Effector memory CD8-positive, alpha-beta T cell (primary cell): ENCODE measurements around the gene ABCD4.

Experiments used
- ATAC-seq: fragments of 150-1000 bp; cut with Tn5 transposase; replicated peaks from 2 replicates; pipeline ENCODE4 v1.10.0; 2021; ENCODE audit warnings: mild to moderate bottlenecking, moderate library complexity
- DNase-seq, 3 experiments: peaks; one replicate each; pipeline ENCODE4 v3.0.0; 2021
- H3K27ac Mint-ChIP-seq, 2 donors: one replicate each; pipeline ENCODE4 v1.8.0; 2022; ENCODE audit warnings: mild to moderate bottlenecking in 2 of 2, mixed read lengths in 2 of 2, moderate library complexity in 2 of 2
- H3K27me3 Mint-ChIP-seq, 2 donors: one replicate each; pipeline ENCODE4 v1.8.0; 2022; ENCODE audit warnings: mixed read lengths in 2 of 2
- H3K36me3 Mint-ChIP-seq: one replicate; pipeline ENCODE4 v1.8.0; 2022; ENCODE audit warnings: mild to moderate bottlenecking, moderate library complexity, mixed read lengths; ENCODE audit not compliant: insufficient read depth
- H3K4me1 Mint-ChIP-seq, 2 donors: one replicate each; pipeline ENCODE4 v1.8.0; 2022; ENCODE audit warnings: low read depth in 2 of 2, mixed read lengths in 2 of 2
- H3K4me3 Mint-ChIP-seq, 2 donors: one replicate each; pipeline ENCODE4 v1.8.0; 2022; ENCODE audit warnings: mild to moderate bottlenecking in 2 of 2, mixed read lengths in 2 of 2, moderate library complexity in 2 of 2
- H3K9me3 Mint-ChIP-seq, 2 donors: one replicate each; pipeline ENCODE4 v1.8.0; 2022; ENCODE audit warnings: mixed read lengths in 2 of 2

ABCD4 gene

GRCh38 chr14:74262076-74262475, 40.7 kb downstream of the ABCD4 start:
- Mint-ChIP-seq H3K4me1 (no peaks in the 10 kb centered on the region), H3K4me3 (no peak overlapping the region), H3K27ac (no peak overlapping the region)

GRCh38 chr14:74261288-74261687, 41.4 kb downstream of the ABCD4 start:
- H3K27ac Mint-ChIP-seq = no peak overlapping the region
- H3K4me1 Mint-ChIP-seq = no peaks in the 10 kb centered on the region
- ATAC-seq (no peak), DNase-seq (no peak)
- H3K9me3 Mint-ChIP-seq = no peaks in the 10 kb centered on the region
- H3K27me3 Mint-ChIP-seq = peaks cover 4 to 15% of the 10 kb centered on the region in 2 donors
- H3K36me3 Mint-ChIP-seq = peaks cover 6% of the 10 kb centered on the region
- H3K4me3 Mint-ChIP-seq = no peak overlapping the region

More at GRCh38 chr14:74262076-74262475, 40.7 kb downstream of the ABCD4 start:
- no peaks in the 10 kb centered on the region for H3K9me3 Mint-ChIP-seq
- ATAC-seq (no peak), DNase-seq (no peak)
- H3K36me3 Mint-ChIP-seq = peaks cover 3% of the 10 kb centered on the region
- H3K27me3 Mint-ChIP-seq = peaks cover 4 to 15% of the 10 kb centered on the region in 2 donors

GRCh38 chr14:74260525-74261233, 42.1 kb downstream of the ABCD4 start:
- Mint-ChIP-seq H3K4me3 (no peak overlapping the region), H3K27me3 (peaks cover 4 to 9% of the 10 kb centered on the region in 2 donors), H3K27ac (no peak overlapping the region), H3K4me1 (no peaks in the 10 kb centered on the region), H3K36me3 (peaks cover 6% of the 10 kb centered on the region), H3K9me3 (no peaks in the 10 kb centered on the region)
- ATAC-seq = no peak
- no peak for DNase-seq

GRCh38 chr14:74259513-74259912, 43.2 kb downstream of the ABCD4 start:
- no peaks in the 10 kb centered on the region for H3K9me3 Mint-ChIP-seq
- no peaks in the 10 kb centered on the region for H3K4me1 Mint-ChIP-seq
- no peak overlapping the region for H3K27ac Mint-ChIP-seq
- peaks cover 0 to 4% of the 10 kb centered on the region in 2 donors for H3K27me3 Mint-ChIP-seq
- ATAC-seq = no peak
- peak overlapping the region in 1 of 2 donors; percentile 79 for H3K4me3 Mint-ChIP-seq
- DNase-seq = no peak
- peaks cover 6% of the 10 kb centered on the region for H3K36me3 Mint-ChIP-seq

- peaks cover 6% of the 10 kb centered on the region for H3K36me3 Mint-ChIP-seq
- DNase-seq = no peak
- peaks cover 4% of the 10 kb centered on the region in 2 donors for H3K27me3 Mint-ChIP-seq
- no peak overlapping the region for H3K27ac Mint-ChIP-seq
- H3K4me3 Mint-ChIP-seq = peak overlapping the region; percentile 36 to 79
- H3K4me1 Mint-ChIP-seq = no peaks in the 10 kb centered on the region
- no peak for ATAC-seq
- no peaks in the 10 kb centered on the region for H3K9me3 Mint-ChIP-seq
Measured at GRCh38 chr14:74258764-74259035, 44.0 kb downstream of the ABCD4 start.

- H3K36me3 Mint-ChIP-seq = peaks cover 6% of the 10 kb centered on the region
- DNase-seq (no peak), ATAC-seq (peak; percentile 61)
- peak overlapping the region; percentile 78 to 79 for H3K4me3 Mint-ChIP-seq
- no peaks in the 10 kb centered on the region for H3K9me3 Mint-ChIP-seq
- peaks cover under 1 to 9% of the 10 kb centered on the region in 2 donors for H3K27me3 Mint-ChIP-seq
- no peak overlapping the region for H3K27ac Mint-ChIP-seq
- H3K4me1 Mint-ChIP-seq = no peaks in the 10 kb centered on the region
Measured at GRCh38 chr14:74257941-74258763, 44.6 kb downstream of the ABCD4 start.

- ATAC-seq (peak; percentile 91), DNase-seq (peak; percentile 45 to 63 (median 61))
- Mint-ChIP-seq H3K4me3 (peak overlapping the region; percentile 78 to 79), H3K9me3 (no peaks in the 10 kb centered on the region), H3K27me3 (peaks cover 0 to 14% of the 10 kb centered on the region in 2 donors), H3K4me1 (no peaks in the 10 kb centered on the region), H3K27ac (no peak overlapping the region), H3K36me3 (peaks cover 6% of the 10 kb centered on the region)
Measured at GRCh38 chr14:74257078-74257940, 45.4 kb downstream of the ABCD4 start.

- ATAC-seq (no peak), DNase-seq (no peak)
- Mint-ChIP-seq H3K27me3 (peaks cover 12 to 34% of the 10 kb centered on the region in 2 donors), H3K36me3 (peaks cover 6% of the 10 kb centered on the region), H3K4me3 (no peak overlapping the region), H3K27ac (no peak overlapping the region), H3K9me3 (no peaks in the 10 kb centered on the region), H3K4me1 (peaks cover 6% of the 10 kb centered on the region in 2 donors)
Measured at GRCh38 chr14:74255281-74255680, 47.5 kb downstream of the ABCD4 start.

GRCh38 chr14:74249433-74250375, 53.0 kb downstream of the ABCD4 start:
- no peak for ATAC-seq
- Mint-ChIP-seq H3K27me3 (peaks cover 49 to 88% of the 10 kb centered on the region in 2 donors), H3K9me3 (no peaks in the 10 kb centered on the region)

GRCh38 chr14:74248017-74248416, 54.7 kb downstream of the ABCD4 start:
- no peaks in the 10 kb centered on the region for H3K9me3 Mint-ChIP-seq
- H3K4me1 Mint-ChIP-seq = peaks cover 6% of the 10 kb centered on the region in 2 donors
- no peak overlapping the region for H3K4me3 Mint-ChIP-seq
- peaks cover 3% of the 10 kb centered on the region for H3K36me3 Mint-ChIP-seq
- peak overlapping the region in 1 of 2 donors; percentile 51 for H3K27ac Mint-ChIP-seq
- ATAC-seq = no peak
- H3K27me3 Mint-ChIP-seq = peaks cover 65 to 94% of the 10 kb centered on the region in 2 donors
- no peak for DNase-seq

More at GRCh38 chr14:74249433-74250375, 53.0 kb downstream of the ABCD4 start:
- no peak overlapping the region for H3K4me3 Mint-ChIP-seq
- H3K27ac Mint-ChIP-seq = no peak overlapping the region
- no peaks in the 10 kb centered on the region for H3K36me3 Mint-ChIP-seq
- no peak for DNase-seq
- H3K4me1 Mint-ChIP-seq = peaks cover 6% of the 10 kb centered on the region in 2 donors

GRCh38 chr14:74246542-74246941, 56.2 kb downstream of the ABCD4 start:
- ATAC-seq = no peak
- peaks cover 9 to 10% of the 10 kb centered on the region in 2 donors for H3K4me1 Mint-ChIP-seq
- DNase-seq = no peak
- peaks cover 77 to 98% of the 10 kb centered on the region in 2 donors for H3K27me3 Mint-ChIP-seq
- no peak overlapping the region for H3K4me3 Mint-ChIP-seq
- H3K27ac Mint-ChIP-seq = no peak overlapping the region
- H3K36me3 Mint-ChIP-seq = peaks cover 3% of the 10 kb centered on the region
- no peaks in the 10 kb centered on the region for H3K9me3 Mint-ChIP-seq

- Mint-ChIP-seq H3K36me3 (peaks cover 3% of the 10 kb centered on the region), H3K4me3 (no peak overlapping the region), H3K27me3 (peaks cover 81 to 98% of the 10 kb centered on the region in 2 donors), H3K4me1 (peaks cover 12 to 15% of the 10 kb centered on the region in 2 donors), H3K9me3 (no peaks in the 10 kb centered on the region), H3K27ac (no peak overlapping the region)
- no peak for DNase-seq
- ATAC-seq = no peak
Measured at GRCh38 chr14:74245292-74245691, 57.4 kb downstream of the ABCD4 start.
